ENCODE results near the gene TUFT1.

TUFT1 gene

DNA sequence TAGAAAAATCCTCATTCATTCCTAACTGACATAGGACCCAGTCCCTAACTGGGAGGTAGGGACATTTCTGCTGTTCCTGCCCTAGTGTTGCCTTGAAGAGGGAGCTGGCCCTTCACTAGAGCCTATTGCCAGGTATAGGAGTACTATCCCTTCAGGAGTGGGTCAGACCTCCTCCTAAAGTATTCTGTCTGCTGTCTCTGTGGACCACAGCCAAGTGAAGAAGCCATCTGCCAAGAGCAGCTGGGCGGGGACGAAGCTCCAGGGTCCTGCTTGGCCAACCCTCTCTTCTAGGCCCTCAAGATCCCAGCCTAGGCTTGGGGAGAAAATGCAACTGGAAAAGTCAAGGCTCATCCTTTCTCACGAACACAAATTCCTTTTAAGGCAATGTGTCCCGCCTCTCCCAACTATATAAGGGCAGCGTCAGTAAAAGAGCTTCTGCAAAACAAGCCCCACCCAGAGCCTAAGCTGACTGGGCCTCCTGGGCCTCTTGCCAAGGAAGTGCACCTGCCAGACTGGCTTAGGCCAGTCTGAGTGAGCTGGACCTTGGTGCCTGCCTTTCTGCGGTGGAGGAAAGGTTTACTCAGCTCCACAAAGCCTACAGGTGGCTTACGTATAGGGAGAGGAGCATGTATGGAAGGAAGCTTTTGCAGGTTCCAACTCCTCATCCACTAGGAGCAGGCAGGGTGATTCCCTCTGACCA, 638 bp upstream of the TUFT1 start:
- DNase-seq (ENCODE audit: low read depth in 2 of 2): peak; percentile 8 to 10

DNA sequence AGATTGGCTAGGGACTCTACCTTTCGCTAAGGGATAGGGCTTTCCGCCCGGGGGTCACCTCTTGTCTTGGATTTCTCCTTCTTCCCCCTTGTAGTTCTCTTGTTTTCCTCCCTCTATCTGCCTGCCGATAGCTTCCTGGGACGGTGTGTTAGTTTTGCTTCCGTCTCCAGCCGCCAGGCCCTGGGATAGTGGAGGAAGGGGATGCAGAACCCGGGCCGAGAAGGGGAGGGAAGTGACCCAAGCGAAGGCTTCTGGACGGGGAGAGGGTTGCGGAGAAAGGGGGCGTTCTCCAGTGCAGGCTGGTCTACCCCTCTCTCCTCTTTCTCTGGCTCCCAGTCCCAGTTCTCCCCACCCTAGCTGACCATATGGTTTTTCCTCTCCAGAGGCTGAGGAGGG, 871 bp downstream of the TUFT1 start:
- DNase-seq (ENCODE audit: low read depth in 2 of 2): no peak

DNA sequence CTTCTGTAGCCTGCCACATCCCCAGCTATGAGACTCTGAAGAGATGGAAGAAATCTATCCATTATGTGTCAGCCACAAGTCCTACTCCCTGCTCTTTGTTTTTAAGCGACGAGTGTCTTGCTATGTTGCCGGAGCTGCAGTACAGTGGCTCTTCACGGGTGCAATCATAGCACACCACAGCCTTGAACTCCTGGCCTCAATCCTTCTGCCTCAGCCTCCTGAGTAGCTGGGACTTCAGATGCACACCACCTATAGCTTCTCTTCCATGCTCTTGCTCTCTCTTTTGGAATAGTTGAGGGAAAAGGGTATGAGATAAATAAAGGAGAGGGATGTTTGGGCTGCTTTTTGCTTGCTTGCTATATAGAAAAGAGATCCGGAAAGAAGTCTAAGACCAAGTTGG, 1.6 kb downstream of the TUFT1 start:
- DNase-seq (ENCODE audit: low read depth in 2 of 2): no peak

DNA sequence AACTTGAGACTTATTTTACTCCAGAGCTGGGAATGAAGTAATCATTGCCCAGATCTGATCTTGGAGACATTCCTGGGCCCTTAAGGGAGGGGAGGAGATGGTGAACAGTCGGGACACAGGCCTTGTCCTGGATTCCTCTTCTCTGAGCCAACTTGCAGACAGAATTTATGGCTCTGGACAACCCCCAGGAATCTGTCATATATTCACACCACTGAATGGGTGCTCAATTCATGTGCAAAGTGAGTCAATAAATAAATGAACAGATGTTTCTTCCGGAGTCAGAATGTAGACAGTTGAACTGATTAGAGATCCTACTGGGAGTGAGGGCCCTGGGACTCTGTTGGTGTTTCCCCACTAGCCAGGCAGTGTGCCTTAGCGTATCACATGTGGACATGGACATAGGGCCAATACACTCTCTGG, 2.6 kb downstream of the TUFT1 start:
- DNase-seq (ENCODE audit: low read depth in 2 of 2): no peak

DNA sequence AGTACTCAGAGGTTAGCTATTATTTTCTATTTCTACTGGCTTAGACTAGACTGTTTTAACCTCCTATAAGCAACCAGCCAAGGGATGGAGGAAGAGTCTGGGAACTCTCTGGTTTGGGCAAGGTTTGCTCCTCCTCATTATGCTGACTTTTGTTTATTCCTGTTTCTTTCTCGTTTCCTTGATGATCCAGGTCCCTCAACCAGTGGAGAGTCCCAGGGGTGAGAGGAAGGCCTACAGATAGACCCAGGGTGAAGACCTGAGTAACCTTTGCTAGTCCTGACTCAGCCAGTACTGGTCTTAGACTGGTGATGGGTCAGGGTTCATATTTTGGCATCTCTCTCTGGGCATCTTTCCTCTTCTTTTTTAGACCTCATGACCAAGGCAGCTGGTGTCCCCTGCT, 5.4 kb downstream of the TUFT1 start:
- no peak for DNase-seq (ENCODE audit: low read depth in 2 of 2)

DNA sequence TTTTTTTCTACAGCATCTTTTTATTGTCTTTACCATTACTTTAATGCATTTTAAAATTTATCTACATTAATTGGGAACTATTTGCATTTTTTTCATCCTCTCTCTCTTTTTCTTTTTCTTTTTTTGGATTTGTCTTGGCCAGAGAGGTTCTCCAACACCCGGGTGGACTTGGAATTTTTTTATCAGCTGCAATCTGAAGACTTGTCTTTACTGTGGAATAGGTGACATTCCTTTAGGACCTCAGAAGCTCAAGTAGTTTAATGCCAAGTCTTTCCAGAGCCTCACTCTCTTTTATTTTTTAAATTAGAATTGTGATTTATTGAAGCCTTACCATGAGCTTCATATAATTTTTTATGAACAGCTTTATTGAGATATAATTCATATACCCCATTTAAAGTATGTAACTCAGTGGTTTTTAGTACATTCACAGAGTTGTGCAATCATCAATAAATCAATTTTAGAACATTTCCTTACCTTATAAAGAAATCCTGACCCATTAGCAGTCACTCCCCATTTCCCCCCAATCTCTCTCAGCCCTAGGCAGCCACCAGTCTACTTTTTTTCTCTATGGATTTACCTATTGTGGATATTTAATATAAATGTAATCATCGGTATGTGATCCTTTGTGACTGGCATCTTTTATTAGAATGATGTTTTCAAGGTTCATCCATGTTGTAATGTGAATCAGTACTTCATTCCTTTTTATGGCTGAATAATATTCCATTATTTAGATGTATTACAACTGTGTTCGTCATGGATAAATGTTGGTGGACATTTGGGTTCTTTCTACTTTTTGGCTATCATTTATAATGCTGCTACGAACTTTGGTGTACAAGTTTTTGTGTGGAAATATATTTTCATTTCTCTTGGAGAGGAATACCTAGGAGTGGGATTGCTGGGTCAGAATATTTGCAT, 6.2 kb downstream of the TUFT1 start:
- DNase-seq (ENCODE audit: low read depth in 2 of 2): no peak

DNA sequence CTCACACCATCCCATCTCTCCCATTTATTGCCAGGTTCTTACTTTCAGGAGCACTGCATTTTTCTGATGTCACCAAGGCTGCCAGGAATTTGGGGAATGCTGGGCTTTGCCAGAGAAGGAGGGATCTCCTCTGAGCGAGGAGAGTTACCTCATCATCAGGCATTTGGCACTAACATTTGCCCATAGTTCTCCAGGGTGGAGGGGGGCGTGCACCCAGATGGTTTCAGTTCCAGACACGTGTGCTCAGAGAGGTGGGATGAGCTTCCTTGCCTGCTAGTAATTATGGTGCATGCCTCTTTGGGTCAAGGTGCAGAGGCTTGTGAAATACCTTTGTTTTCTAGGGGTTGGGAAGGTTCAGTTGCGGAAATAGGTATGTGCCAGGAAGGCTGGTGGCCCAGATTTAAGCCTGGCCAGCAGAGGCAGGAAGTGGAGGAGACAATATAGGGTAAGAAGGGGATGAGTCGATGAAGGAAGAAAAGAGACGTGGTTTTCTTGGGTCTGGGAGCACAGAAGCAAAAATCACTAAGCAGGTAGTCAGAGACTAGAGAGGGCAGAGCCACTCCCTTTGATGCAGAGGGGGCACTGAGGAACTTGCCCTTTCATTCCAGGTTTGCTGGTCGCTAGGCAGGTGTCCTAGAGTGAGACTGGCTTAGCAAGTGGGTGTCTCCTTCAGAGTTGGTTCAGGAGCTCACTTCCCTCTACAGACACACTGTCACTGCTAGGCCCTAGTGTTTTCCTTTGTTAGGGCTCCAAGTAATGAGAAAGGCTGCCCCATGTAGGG, 7.2 kb downstream of the TUFT1 start:
- DNase-seq (ENCODE audit: low read depth in 2 of 2): no peak

DNA sequence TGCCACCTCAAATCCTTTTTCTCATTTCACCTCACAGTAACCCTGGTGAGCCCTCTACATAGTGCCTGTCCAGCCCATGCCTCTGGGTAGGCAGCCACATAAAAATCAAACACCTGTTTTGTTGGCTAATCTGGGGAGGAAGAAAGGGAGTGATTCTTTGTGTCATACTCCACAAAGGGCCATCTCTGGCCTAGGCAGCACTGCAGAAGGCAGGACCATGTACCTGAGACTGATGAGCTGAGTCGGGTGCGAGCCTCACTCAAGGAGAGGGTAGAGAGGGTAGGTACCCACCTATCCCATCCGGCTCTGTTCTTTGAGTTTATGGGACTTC, 7.8 kb downstream of the TUFT1 start:
- no peak for DNase-seq (ENCODE audit: low read depth in 2 of 2)

DNA sequence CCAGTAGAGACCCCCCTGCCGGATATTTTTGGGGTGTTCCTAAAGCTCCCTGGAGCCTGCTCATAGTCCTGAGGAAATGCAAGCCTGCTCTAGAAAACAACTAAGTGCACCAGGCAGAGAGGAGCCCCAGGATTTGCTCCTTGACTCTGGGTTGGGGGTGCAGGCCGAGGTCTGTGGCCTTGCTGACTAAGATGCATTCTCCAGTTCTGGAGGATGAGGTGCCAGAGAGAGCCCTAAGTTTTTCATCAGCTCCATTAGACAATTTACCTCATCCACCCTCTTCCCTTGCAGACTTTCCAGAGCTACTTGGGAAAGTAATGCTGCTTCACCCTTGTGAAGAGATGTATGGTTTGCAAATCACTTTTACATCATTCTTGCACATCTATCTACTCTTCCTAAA, 9.1 kb downstream of the TUFT1 start:
- DNase-seq (ENCODE audit: low read depth in 2 of 2): no peak

DNA sequence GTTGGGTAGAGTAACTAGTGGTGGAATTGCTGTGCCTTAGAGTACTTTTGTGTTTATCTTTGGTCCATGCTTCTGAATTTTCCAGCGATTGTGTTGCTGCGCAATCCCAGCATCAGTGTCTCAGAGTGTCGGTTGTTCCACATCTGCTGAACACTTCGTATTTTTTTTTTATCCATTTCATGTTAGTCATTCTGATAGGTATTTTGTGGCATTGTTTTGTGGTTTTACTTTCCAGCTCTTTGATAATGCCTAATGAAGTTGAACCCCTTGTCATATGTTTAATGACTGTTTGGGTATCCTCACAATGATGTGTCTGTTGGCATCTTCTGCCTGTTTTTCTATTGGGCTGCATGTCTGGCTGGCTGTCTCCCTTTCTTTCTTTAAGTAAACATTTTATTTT, 13.6 kb downstream of the TUFT1 start:
- DNase-seq (ENCODE audit: low read depth in 2 of 2): no peak

DNA sequence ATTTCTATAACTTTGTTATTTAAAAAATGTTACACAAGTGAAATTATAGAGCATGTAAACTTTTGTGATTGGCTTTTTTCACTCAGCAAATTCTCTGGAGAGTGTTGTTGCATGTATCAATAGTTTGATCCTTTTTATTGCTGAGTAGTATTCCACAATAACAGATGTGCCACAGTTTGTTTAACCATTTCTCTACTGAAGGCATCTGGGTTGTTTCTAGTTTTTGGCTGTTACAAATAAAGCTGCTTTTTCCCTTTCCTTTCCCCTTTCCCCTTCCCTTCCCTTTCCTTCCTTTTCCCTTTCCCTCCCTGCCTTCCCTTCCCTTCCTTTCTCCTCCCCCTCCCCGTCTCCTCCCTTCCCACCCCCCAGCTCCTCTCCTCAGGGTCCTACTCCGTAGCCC, 15.9 kb downstream of the TUFT1 start:
- DNase-seq (ENCODE audit: low read depth in 2 of 2): no peak

DNA sequence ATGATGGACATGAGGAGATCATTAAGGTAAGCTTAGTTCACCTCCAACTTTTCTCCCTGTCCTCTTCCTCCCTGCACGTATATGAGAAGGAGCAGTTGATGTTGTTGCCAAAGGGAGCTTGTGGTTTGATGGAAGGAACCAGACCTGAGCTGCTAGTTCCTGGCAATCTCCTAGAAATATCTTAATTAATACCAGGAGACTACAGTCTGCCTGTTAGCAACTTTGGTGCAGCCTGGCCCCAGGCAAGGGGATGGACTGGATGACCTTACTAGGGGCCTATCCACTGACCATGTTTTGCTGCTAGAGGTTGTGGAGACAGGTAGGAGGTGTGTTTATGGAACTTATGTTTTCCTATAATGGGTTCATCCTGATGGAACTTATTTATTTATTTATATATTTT, 22.6 kb downstream of the TUFT1 start:
- DNase-seq (ENCODE audit: low read depth in 2 of 2): no peak

DNA sequence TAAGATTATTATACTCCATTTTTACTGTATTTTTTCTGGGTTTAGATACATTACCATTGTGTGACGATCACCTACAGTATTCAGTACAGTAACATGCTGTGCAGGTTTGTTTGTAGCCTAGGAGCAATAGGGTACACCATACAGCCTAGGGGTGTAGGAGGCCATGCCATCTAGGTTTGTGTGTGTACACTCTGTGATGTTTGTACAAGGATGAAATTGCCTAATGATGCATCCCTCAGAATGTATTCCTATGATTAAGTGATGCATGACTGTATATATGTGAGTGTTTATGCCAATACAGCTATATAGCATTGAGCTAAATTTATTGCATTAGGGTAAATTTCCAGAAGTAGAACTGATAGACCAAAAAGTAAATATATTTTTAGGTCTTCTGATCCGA, 23.3 kb downstream of the TUFT1 start:
- no peak for DNase-seq (ENCODE audit: low read depth in 2 of 2)

DNA sequence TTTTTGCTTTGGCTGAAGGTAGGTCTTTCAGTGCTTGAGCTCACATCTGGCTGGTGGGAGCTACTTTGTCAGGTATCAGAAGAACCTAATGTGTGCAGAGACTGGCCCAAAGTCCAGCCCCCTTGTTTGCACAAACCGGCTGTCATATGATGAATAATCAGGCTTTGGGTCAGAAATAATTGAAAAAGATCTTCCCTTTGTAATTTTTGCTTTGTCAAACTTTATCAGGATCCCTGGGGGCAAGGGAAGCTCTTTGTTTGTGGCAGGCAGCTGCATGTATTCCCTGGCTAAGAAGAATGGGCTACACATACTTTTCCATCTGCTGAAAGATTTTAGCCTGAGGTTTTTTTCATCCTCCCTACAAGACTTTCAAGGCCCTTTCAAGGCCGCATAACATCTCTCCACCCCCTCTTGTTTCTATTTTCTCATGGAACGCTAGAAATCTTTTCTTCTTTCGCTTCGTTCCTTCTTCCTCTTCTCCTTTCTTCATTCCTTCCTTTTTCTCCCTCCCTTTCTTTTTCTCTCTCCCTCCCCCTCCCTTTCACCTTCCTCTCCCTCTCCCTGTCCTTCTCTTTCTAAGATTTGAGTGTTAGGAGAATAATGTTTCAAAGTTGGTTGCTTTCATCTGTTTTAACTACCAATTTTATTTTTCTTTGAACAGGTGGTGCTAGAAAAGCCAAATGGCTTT, 25.5 kb downstream of the TUFT1 start:
- no peak for DNase-seq (ENCODE audit: low read depth in 2 of 2)

DNA sequence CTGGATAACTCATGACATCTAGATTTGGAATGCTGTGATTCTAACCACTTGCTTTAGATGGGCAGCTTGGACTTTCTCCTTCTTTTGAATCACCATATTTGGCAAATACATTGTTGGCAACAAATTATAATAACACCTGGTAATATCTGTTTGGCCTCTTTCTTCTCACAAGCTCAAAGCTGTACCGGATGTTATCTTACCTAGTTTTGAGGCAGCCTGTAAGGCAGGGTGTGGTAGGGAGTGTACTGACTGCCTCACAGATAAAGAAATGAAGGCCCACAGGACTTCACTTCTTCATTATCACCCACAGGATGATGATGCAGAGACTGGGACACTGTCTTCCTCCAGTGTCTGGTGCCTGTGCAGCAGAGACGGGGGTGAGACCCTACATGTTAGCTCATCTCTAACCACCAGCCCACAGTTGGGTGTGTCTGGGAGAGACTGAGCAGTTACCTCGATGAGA, 28.5 kb downstream of the TUFT1 start:
- no peak for DNase-seq (ENCODE audit: low read depth in 2 of 2)

DNA sequence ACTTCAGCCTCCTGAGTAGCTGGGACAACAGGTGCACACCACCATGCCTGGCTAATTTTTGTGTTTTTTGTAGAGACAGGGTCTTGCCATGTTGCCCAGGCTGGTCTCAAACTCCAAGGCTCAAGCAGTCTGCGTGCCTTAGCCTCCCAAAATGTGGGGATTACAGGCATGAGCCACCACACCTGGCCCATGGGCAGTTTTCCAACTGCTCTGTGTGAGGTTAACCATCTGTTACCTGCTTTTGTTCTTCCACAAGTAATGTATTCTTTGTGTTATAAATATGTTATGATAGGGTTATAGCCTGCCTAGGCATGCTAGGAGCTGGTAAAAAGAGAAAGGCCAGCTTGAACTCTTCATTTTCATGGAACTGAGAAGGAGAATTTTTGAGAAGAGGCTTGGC, 30.7 kb downstream of the TUFT1 start:
- DNase-seq (ENCODE audit: low read depth in 2 of 2): no peak

DNA sequence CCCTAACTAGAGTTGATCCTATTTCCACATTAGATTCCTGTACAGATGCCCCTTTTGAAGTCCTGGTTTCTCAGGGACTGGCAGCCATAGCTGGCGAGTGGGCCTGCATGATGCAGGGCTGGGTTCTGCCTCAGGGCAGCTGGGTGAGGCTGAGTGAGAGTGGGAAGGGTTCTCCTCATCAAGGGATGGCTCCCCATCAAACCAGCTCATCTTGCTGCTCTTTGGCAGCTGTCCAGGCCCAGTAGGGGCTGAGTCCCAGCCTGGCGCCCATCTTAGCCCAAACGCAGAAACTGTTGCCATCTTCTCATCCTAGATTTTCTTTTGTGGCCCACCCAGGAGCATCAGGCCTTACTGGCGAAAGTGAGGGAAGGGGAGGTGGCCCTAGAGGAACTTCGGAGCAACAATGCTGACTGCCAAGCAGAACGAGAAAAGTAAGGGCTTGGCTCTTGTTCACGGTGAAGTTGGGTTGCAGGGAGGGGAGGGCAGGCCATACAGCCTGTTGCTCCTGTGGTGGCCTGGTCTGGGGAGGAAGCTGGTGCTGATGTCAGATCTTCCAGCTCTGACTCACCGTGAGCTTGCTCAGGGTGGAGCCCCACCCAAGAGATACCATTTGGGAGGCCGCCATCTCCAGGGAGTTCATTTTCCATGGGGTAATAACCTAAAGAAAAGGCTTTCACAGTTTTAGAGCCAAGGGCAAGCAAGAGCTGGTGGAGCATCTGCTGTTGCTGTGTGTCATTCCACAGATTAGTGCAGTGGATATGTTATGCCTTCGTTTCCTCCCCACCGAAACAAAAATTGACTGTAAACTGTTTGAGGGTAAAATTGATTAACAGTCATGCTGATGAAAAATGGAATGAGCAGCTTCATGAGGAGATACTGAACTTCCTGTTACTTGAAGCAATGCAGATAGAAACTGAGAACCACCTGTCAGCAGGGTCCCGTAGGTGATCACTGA, 34.7 kb downstream of the TUFT1 start:
- peak in 1 of 2 donors; percentile 19 for DNase-seq (ENCODE audit: low read depth in 2 of 2)

DNA sequence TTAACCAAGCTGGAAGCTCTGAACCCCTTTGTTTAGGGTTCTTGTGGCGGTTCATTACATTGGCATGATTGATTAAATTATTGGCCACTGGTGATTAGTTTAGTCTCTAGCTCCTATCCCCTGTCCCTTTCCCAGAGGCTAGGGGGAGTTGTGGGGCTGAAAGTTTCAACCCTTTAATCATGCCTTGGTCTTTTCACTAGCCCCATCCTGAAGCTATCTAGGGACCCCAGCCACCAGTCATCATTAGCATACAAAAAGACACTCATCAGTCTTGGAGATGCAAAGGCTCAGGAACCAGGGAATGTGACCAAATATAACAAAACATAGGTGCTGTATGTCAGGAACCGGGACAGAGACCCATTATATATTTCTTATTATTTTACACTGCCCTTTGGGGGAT, 37.1 kb downstream of the TUFT1 start:
- DNase-seq (ENCODE audit: low read depth in 2 of 2): no peak

DNA sequence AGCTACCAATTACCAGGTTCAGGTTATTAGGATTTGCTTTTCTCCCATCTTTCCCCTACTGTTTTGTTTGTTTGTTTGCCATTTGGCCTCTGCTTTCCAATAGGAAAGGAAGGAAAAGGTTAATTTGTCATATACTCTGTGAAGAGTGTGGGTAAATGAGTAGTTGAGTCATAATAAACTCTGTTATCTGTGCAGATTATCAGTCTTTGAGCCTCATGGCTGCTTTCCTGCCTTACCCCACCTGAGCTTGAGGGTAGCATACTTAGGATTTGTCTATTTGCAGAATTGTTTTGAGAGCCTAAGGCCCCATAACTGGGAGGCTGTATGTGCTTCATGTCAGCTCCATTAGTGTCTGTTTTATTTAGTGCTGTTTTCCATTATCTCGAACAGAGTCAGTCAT, 38.8 kb downstream of the TUFT1 start:
- no peak for DNase-seq (ENCODE audit: low read depth in 2 of 2)

DNA sequence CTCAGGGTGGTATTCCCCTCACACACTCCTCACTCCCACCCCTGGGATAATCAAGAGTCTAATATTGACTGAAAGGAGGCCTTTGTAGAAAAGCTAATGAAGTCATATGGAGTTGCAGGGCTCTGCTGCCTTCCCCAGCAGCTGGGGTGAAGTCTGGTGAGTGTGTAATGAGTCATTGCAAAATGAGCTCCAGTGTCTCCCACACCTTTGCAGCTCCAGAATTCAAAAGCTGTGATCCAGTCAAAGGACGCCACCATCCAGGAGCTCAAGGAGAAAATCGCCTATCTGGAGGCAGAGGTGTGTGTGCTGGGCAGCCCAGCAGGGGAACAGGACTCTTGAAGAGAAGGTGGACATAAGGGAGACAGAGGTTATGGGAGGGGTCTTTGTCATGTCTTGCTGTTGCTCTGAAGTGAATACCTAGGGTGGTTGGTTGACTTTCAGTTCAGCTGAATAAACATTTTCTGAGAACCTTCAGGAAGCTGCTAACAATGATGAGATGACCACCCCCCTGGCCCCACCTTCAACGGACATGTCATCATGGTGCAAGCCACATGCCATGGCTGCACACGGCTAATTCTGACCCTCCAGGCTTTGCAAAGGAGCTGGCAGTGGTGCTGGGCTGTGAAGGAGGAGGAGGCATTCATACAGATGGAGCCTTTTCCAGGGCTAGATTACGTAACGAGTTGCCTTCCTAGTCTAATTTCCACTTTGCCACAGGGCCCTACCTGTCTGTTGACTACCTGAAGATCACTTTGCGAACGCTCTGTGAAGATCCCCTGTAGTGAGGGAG, 39.5 kb downstream of the TUFT1 start:
- DNase-seq (ENCODE audit: low read depth in 2 of 2): no peak

Data from stimulated activated CD4-positive, alpha-beta T cell treated with anti-CD3 and anti-CD28 coated beads, Interleukin-15, amount 100 ng/mL, for 48 hours (primary cell).